ENCODE data around the gene SORCS3. TPM values are rescaled to one million over a fixed set of nuclear protein-coding genes. Genes with fewer than 3 reads are reported as not detected.

The SORCS3 gene
- total and polyA plus RNA-seq, 9 of the 15 experiments (the other 6 are each of a cell fraction or from before 2014, with no cell fraction given): not detected

GRCh38 chr10:105148456-105148855 lies 507.4 kb downstream of the SORCS3 start (continued):
- TF ChIP-seq CREB3L1 (IDR thresholded peaks at IDR 0.05; ENCODE audit: borderline replicate concordance, low read depth): no peak

- H4K20me1 ChIP-seq (replicated peaks; ENCODE audit: control insufficient read depth, insufficient read depth, low read length): no peaks in the 10 kb centered on the region
- ChIA-PET POLR2A (no interaction called here), CTCF (ENCODE audit: low intra/inter-chr PET ratio) (no interaction called here)
- no peak for TF ChIP-seq MTF1 (CRISPR knock-in tag; IDR thresholded peaks at IDR 0.05; ENCODE audit: borderline replicate concordance)
- no peak for TF ChIP-seq MXI1 (IDR thresholded peaks at IDR 0.05; ENCODE audit: low read depth, low read length)
- no peak for TF ChIP-seq RHOXF2B (CRISPR knock-in tag; conservative IDR thresholded peaks at IDR 0.05)
- TF ChIP-seq THAP12 (CRISPR knock-in tag; IDR thresholded peaks at IDR 0.05): no peak
- TF ChIP-seq FOXA1 (IDR thresholded peaks at IDR 0.05; ENCODE audit: borderline replicate concordance): no peak
- TF ChIP-seq NR4A1 (CRISPR knock-in tag; IDR thresholded peaks at IDR 0.05): no peak
- TF ChIP-seq NR4A1 (tag; IDR thresholded peaks at IDR 0.05): no peak
- TF ChIP-seq ZNF444 (CRISPR knock-in tag; IDR thresholded peaks at IDR 0.05): no peak
- no peak for DNase-seq (ENCODE audit: extremely low read depth in 1 of 4, low spot score in 3 of 4)
- FAIRE-seq: no peak
- no peak overlapping the region for H3K9ac ChIP-seq (ENCODE audit: insufficient read depth in 1 of 2, low read depth in 2 of 2, low read length in 2 of 2)
- no peaks in the 10 kb centered on the region for H3K27me3 ChIP-seq (ENCODE audit: control insufficient read depth in 2 of 2, insufficient read depth in 2 of 2, low read length in 2 of 2)
- no peaks in the 10 kb centered on the region for H3K79me2 ChIP-seq (ENCODE audit: control insufficient read depth, insufficient read depth, low read length)
- no peaks in the 10 kb centered on the region for H3K36me3 ChIP-seq (ENCODE audit: control insufficient read depth, insufficient read depth, low read length)
- H3K27ac ChIP-seq (ENCODE audit: extremely low read depth, low read depth, low read length): no peak overlapping the region
- in situ Hi-C loops (cut with MboI) (no loop called here), intact Hi-C loops (cut with micrococcal nuclease) (no loop called here)
- H3K4me3 ChIP-seq: no peak overlapping the region
- H2AFZ ChIP-seq (ENCODE audit: low read depth, low read length): no peak overlapping the region
- H3K9me3 ChIP-seq (replicated peaks; ENCODE audit: control insufficient read depth, insufficient read depth, low read depth, low read length): no peaks in the 10 kb centered on the region
- no peaks in the 10 kb centered on the region for H3K9me1 ChIP-seq (ENCODE audit: control insufficient read depth, insufficient read depth, low read length)
- no peak overlapping the region for H3K4me2 ChIP-seq (ENCODE audit: insufficient read depth, low read length)
- 0% methylated on average over 1 of the region's 2 CpGs for WGBS (ENCODE audit: insufficient coverage, low coverage, missing lambda C conversion rate)
- no peak for ATAC-seq
- H3K4me1 ChIP-seq (replicated peaks in 1 of 2; ENCODE audit: control insufficient read depth in 2 of 2, insufficient read depth in 2 of 2, low read length in 2 of 2): no peaks in the 10 kb centered on the region
- BruUV-seq (replicated peaks): no TSS peak
Observed at GRCh38 chr10:105148921-105149320, 507.8 kb downstream of the SORCS3 start.

All from K562 (cell line).